ENCODE data around the gene MID1.
A peak's percentile ranks its signal among the peaks of the same experiment; 100 is the strongest.
"Not testable (repeated sequence)": the region's sequence is repeated elsewhere in the genome, so short reads cannot be mapped to it uniquely, and the experiment has no call there.

The MID1 gene

GRCh38 chrX:10617186-10617998, 3.0 kb downstream of the MID1 start:
- no peak for DNase-seq (ENCODE audit: low spot score)

- peak; percentile 67 for DNase-seq (ENCODE audit: low spot score)
Measured at GRCh38 chrX:10615931-10616774, 4.2 kb downstream of the MID1 start.

GRCh38 chrX:10612215-10612614, 8.2 kb downstream of the MID1 start:
- no peak for DNase-seq (ENCODE audit: low spot score)

GRCh38 chrX:10611441-10612090, 8.8 kb downstream of the MID1 start:
- DNase-seq (ENCODE audit: low spot score): no peak

- DNase-seq (ENCODE audit: low spot score): no peak
Measured at GRCh38 chrX:10608099-10608498, 12.3 kb downstream of the MID1 start.

- DNase-seq (ENCODE audit: low spot score): no peak
Measured at GRCh38 chrX:10607233-10607632, 13.2 kb downstream of the MID1 start.

GRCh38 chrX:10603612-10604011, 16.8 kb downstream of the MID1 start:
- DNase-seq (ENCODE audit: low spot score): no peak

GRCh38 chrX:10602646-10603045, 17.7 kb downstream of the MID1 start:
- DNase-seq (ENCODE audit: low spot score): no peak

- DNase-seq (ENCODE audit: low spot score): no peak
Measured at GRCh38 chrX:10600479-10600878, 19.9 kb downstream of the MID1 start.

- DNase-seq (ENCODE audit: low spot score): no peak
Measured at GRCh38 chrX:10598540-10598939, 21.8 kb downstream of the MID1 start.

GRCh38 chrX:10597871-10598270, 22.5 kb downstream of the MID1 start:
- no peak for DNase-seq (ENCODE audit: low spot score)

- no peak for DNase-seq (ENCODE audit: low spot score)
Measured at GRCh38 chrX:10591363-10592335, 28.7 kb downstream of the MID1 start.

- DNase-seq (ENCODE audit: low spot score): not testable (repeated sequence)
Measured at GRCh38 chrX:10589787-10590186, 30.6 kb downstream of the MID1 start.

GRCh38 chrX:10589098-10589497, 31.3 kb downstream of the MID1 start:
- no peak for DNase-seq (ENCODE audit: low spot score)

GRCh38 chrX:10584882-10585281, 35.5 kb downstream of the MID1 start:
- DNase-seq (ENCODE audit: low spot score): not testable (repeated sequence)

- no peak for DNase-seq (ENCODE audit: low spot score)
Measured at GRCh38 chrX:10582945-10583344, 37.4 kb downstream of the MID1 start.

- DNase-seq (ENCODE audit: low spot score): no peak
Measured at GRCh38 chrX:10582215-10582733, 38.1 kb downstream of the MID1 start.

GRCh38 chrX:10579112-10580011, 41.0 kb downstream of the MID1 start:
- no peak for DNase-seq (ENCODE audit: low spot score)

GRCh38 chrX:10578527-10578926, 41.9 kb downstream of the MID1 start:
- DNase-seq (ENCODE audit: low spot score): no peak

- no peak for DNase-seq (ENCODE audit: low spot score)
Measured at GRCh38 chrX:10577853-10578252, 42.5 kb downstream of the MID1 start.
